Measurements from ENCODE around the gene MAMLD1.

Gene MAMLD1

GRCh38 chrX:150522494-150522893 is 159.4 kb downstream of the MAMLD1 start:
- Histone ChIP-seq H3K36me3 (ENCODE audit: insufficient read depth, insufficient read length, low read length) (no peaks in the 10 kb centered on the region), H3K9me3 (ENCODE audit: insufficient read depth, low read length) (no peaks in the 10 kb centered on the region), H3K4me1 (ENCODE audit: insufficient read depth, insufficient read length) (no peaks in the 10 kb centered on the region), H3K4me3 (ENCODE audit: insufficient read length, low read depth) (no peak overlapping the region), H3K9ac (ENCODE audit: insufficient read length, low read depth) (no peak overlapping the region), H3K27me3 (ENCODE audit: insufficient read depth, insufficient read length) (no peaks in the 10 kb centered on the region)
- TF ChIP-seq YY1 (IDR thresholded peaks at IDR 0.05; ENCODE audit: insufficient read depth, insufficient read length) (no peak), ZNF274 (IDR thresholded peaks at IDR 0.05; ENCODE audit: low read depth, low read length) (no peak)
- no peak for DNase-seq (ENCODE audit: low read depth, low spot score)

GRCh38 chrX:150525061-150525919 is 162.2 kb downstream of the MAMLD1 start:
- no peak overlapping the region for H3K9ac ChIP-seq (ENCODE audit: insufficient read length, low read depth)
- no peak for DNase-seq (ENCODE audit: low read depth, low spot score)
- H3K4me1 ChIP-seq (ENCODE audit: insufficient read depth, insufficient read length) = no peaks in the 10 kb centered on the region
- H3K9me3 ChIP-seq (ENCODE audit: insufficient read depth, low read length) = no peaks in the 10 kb centered on the region
- H3K27me3 ChIP-seq (ENCODE audit: insufficient read depth, insufficient read length) = no peaks in the 10 kb centered on the region
- H3K4me3 ChIP-seq (ENCODE audit: insufficient read length, low read depth) = no peak overlapping the region
- H3K36me3 ChIP-seq (ENCODE audit: insufficient read depth, insufficient read length, low read length) = no peaks in the 10 kb centered on the region
- TF ChIP-seq ZNF274 (IDR thresholded peaks at IDR 0.05; ENCODE audit: low read depth, low read length) (no peak), YY1 (IDR thresholded peaks at IDR 0.05; ENCODE audit: insufficient read depth, insufficient read length) (no peak), SUZ12 (IDR thresholded peaks at IDR 0.05; ENCODE audit: extremely low read depth, insufficient read depth, insufficient read length) (no peak)

- Histone ChIP-seq H3K36me3 (ENCODE audit: insufficient read depth, insufficient read length, low read length) (no peaks in the 10 kb centered on the region), H3K9me3 (ENCODE audit: insufficient read depth, low read length) (no peaks in the 10 kb centered on the region), H3K4me1 (ENCODE audit: insufficient read depth, insufficient read length) (no peaks in the 10 kb centered on the region), H3K9ac (ENCODE audit: insufficient read length, low read depth) (no peak overlapping the region), H3K27me3 (ENCODE audit: insufficient read depth, insufficient read length) (no peaks in the 10 kb centered on the region), H3K4me3 (ENCODE audit: insufficient read length, low read depth) (no peak overlapping the region)
- TF ChIP-seq ZNF274 (IDR thresholded peaks at IDR 0.05; ENCODE audit: low read depth, low read length) (no peak), SUZ12 (IDR thresholded peaks at IDR 0.05; ENCODE audit: extremely low read depth, insufficient read depth, insufficient read length) (no peak), YY1 (IDR thresholded peaks at IDR 0.05; ENCODE audit: insufficient read depth, insufficient read length) (no peak)
- no peak for DNase-seq (ENCODE audit: low read depth, low spot score)
These were observed 163.6 kb downstream of the MAMLD1 start for GRCh38 chrX:150526692-150527091.

- H3K9ac ChIP-seq (ENCODE audit: insufficient read length, low read depth) = no peak overlapping the region
- no peaks in the 10 kb centered on the region for H3K27me3 ChIP-seq (ENCODE audit: insufficient read depth, insufficient read length)
- TF ChIP-seq SUZ12 (IDR thresholded peaks at IDR 0.05; ENCODE audit: extremely low read depth, insufficient read depth, insufficient read length) (no peak), YY1 (IDR thresholded peaks at IDR 0.05; ENCODE audit: insufficient read depth, insufficient read length) (no peak), ZNF274 (IDR thresholded peaks at IDR 0.05; ENCODE audit: low read depth, low read length) (no peak)
- no peaks in the 10 kb centered on the region for H3K4me1 ChIP-seq (ENCODE audit: insufficient read depth, insufficient read length)
- no peak overlapping the region for H3K4me3 ChIP-seq (ENCODE audit: insufficient read length, low read depth)
- DNase-seq (ENCODE audit: low read depth, low spot score) = no peak
- H3K9me3 ChIP-seq (ENCODE audit: insufficient read depth, low read length) = no peaks in the 10 kb centered on the region
- H3K36me3 ChIP-seq (ENCODE audit: insufficient read depth, insufficient read length, low read length) = no peaks in the 10 kb centered on the region
These were observed 164.0 kb downstream of the MAMLD1 start for GRCh38 chrX:150527108-150527507.

- Histone ChIP-seq H3K4me1 (ENCODE audit: insufficient read depth, insufficient read length) (no peaks in the 10 kb centered on the region), H3K27me3 (ENCODE audit: insufficient read depth, insufficient read length) (no peaks in the 10 kb centered on the region), H3K9me3 (ENCODE audit: insufficient read depth, low read length) (no peaks in the 10 kb centered on the region), H3K4me3 (ENCODE audit: insufficient read length, low read depth) (no peak overlapping the region), H3K9ac (ENCODE audit: insufficient read length, low read depth) (no peak overlapping the region), H3K36me3 (ENCODE audit: insufficient read depth, insufficient read length, low read length) (no peaks in the 10 kb centered on the region)
- TF ChIP-seq ZNF274 (IDR thresholded peaks at IDR 0.05; ENCODE audit: low read depth, low read length) = no peak
- no peak for TF ChIP-seq SUZ12 (IDR thresholded peaks at IDR 0.05; ENCODE audit: extremely low read depth, insufficient read depth, insufficient read length)
- TF ChIP-seq YY1 (IDR thresholded peaks at IDR 0.05; ENCODE audit: insufficient read depth, insufficient read length) = no peak
- DNase-seq (ENCODE audit: low read depth, low spot score) = no peak
These were observed 166.5 kb downstream of the MAMLD1 start for GRCh38 chrX:150529587-150529986.

- Histone ChIP-seq H3K36me3 (ENCODE audit: insufficient read depth, insufficient read length, low read length) (no peaks in the 10 kb centered on the region), H3K27me3 (ENCODE audit: insufficient read depth, insufficient read length) (no peaks in the 10 kb centered on the region), H3K9ac (ENCODE audit: insufficient read length, low read depth) (no peak overlapping the region), H3K4me1 (ENCODE audit: insufficient read depth, insufficient read length) (no peaks in the 10 kb centered on the region), H3K9me3 (ENCODE audit: insufficient read depth, low read length) (no peaks in the 10 kb centered on the region), H3K4me3 (ENCODE audit: insufficient read length, low read depth) (no peak overlapping the region)
- TF ChIP-seq ZNF274 (IDR thresholded peaks at IDR 0.05; ENCODE audit: low read depth, low read length) (no peak), SUZ12 (IDR thresholded peaks at IDR 0.05; ENCODE audit: extremely low read depth, insufficient read depth, insufficient read length) (no peak), YY1 (IDR thresholded peaks at IDR 0.05; ENCODE audit: insufficient read depth, insufficient read length) (no peak)
- no peak for DNase-seq (ENCODE audit: low read depth, low spot score)
These were observed 167.7 kb downstream of the MAMLD1 start for GRCh38 chrX:150530821-150531220.

- Histone ChIP-seq H3K9me3 (ENCODE audit: insufficient read depth, low read length) (no peaks in the 10 kb centered on the region; the same call in 1 of the 2 replicates), H3K27me3 (ENCODE audit: insufficient read depth, insufficient read length) (no peaks in the 10 kb centered on the region), H3K9ac (ENCODE audit: insufficient read length, low read depth) (no peak overlapping the region), H3K4me3 (ENCODE audit: insufficient read length, low read depth) (no peak overlapping the region), H3K36me3 (ENCODE audit: insufficient read depth, insufficient read length, low read length) (no peaks in the 10 kb centered on the region), H3K4me1 (ENCODE audit: insufficient read depth, insufficient read length) (no peaks in the 10 kb centered on the region)
- no peak for TF ChIP-seq YY1 (IDR thresholded peaks at IDR 0.05; ENCODE audit: insufficient read depth, insufficient read length)
- no peak for DNase-seq (ENCODE audit: low read depth, low spot score)
These were observed 168.3 kb downstream of the MAMLD1 start for GRCh38 chrX:150531467-150531866.
